Measurements from ENCODE around the gene ABHD12B. TPM values are rescaled to one million over a fixed set of nuclear protein-coding genes. Genes with fewer than 3 reads are reported as not detected.

The ABHD12B gene
- total RNA-seq, 2 donors from 2014 or later, result not detected

GRCh38 chr14:50948205-50948604 lies 76.4 kb downstream of the ABHD12B start:
- H3K36me3 ChIP-seq, result no peaks in the 10 kb centered on the region
- no peak for TF ChIP-seq CTCF (IDR thresholded peaks at IDR 0.05)
- no peak for DNase-seq (ENCODE audit: low spot score)
- no peaks in the 10 kb centered on the region for H3K9me3 ChIP-seq
- ATAC-seq (ENCODE audit: insufficient number of reproducible peaks, low FRiP score, low read depth), result no peak
- H3K27ac ChIP-seq, result no peak overlapping the region
- H3K4me1 ChIP-seq (ENCODE audit: control insufficient read depth in 1 of 2, low read depth in 2 of 2), result peaks cover 0 to 11% of the 10 kb centered on the region in 2 donors
- H3K4me3 ChIP-seq, result no peak overlapping the region
- no peaks in the 10 kb centered on the region for H3K27me3 ChIP-seq (replicated peaks; ENCODE audit: insufficient read depth)

DNA sequence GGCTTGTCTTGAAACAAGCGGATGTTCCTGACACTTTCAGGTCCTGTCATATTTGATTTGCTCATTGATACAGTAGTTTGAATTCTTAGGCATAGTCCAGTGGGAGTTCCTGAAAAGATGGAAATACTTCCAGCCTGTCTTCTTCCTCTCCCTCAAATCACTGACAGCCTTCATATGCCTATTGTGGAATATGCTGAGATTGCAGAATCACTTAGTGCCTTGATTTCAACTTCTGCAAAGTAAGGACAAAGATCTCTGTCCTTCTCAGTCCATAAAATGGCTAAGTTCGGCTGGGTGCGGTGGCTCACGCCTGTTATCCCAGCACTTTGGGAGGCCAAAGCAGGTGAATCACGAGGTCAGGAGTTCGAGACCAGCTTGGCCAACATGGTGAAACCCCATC lies 79.2 kb downstream of the ABHD12B start:
- DNase-seq (ENCODE audit: low spot score) (no peak), ATAC-seq (ENCODE audit: insufficient number of reproducible peaks, low FRiP score, low read depth) (no peak)
- H3K4me3 ChIP-seq, result no peak overlapping the region
- no peaks in the 10 kb centered on the region for H3K36me3 ChIP-seq
- no peaks in the 10 kb centered on the region for H3K9me3 ChIP-seq
- H3K4me1 ChIP-seq (ENCODE audit: control insufficient read depth in 1 of 2, low read depth in 2 of 2), result no peaks in the 10 kb centered on the region
- no peak overlapping the region for H3K27ac ChIP-seq
- no peak for TF ChIP-seq CTCF (IDR thresholded peaks at IDR 0.05)
- H3K27me3 ChIP-seq (replicated peaks; ENCODE audit: insufficient read depth), result no peaks in the 10 kb centered on the region

DNA sequence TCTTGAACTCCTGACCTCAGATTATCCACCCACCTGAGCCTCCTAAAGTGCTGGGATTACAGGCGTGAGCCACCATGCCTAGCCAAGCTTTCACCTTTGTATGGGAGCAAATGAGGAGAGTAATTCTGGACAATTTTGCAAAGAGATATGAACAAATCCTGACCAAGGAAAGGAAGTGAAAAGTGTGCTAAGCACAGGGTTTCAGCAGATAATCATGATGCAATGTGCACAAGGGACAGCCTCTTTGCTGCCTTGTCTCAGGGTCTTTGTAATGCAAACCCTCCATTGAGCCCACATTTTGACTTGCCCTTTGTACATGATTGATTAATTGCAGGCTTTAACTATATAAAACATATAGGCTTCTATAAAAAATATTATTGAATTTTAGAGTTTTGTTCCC lies 81.6 kb downstream of the ABHD12B start:
- ATAC-seq (ENCODE audit: insufficient number of reproducible peaks, low FRiP score, low read depth), result no peak
- TF ChIP-seq CTCF (IDR thresholded peaks at IDR 0.05), result no peak
- DNase-seq (ENCODE audit: low spot score), result no peak
- no peaks in the 10 kb centered on the region for H3K4me1 ChIP-seq (ENCODE audit: control insufficient read depth in 1 of 2, low read depth in 2 of 2)
- no peak overlapping the region for H3K27ac ChIP-seq
- H3K27me3 ChIP-seq (replicated peaks; ENCODE audit: insufficient read depth), result no peaks in the 10 kb centered on the region
- H3K36me3 ChIP-seq, result no peaks in the 10 kb centered on the region
- no peaks in the 10 kb centered on the region for H3K9me3 ChIP-seq
- no peak overlapping the region for H3K4me3 ChIP-seq

Other genes with a start within 250 kb of the ABHD12B start
- gene SAV1, start 203.7 kb upstream of the ABHD12B start, total RNA-seq, result 10 to 100 TPM; 35.6 to 47.9 TPM
- gene NIN, start 40.9 kb upstream of the ABHD12B start, total RNA-seq, result 10 to 100 TPM; 31.0 to 37.4 TPM
- 10 to 100 TPM; 39.9 to 51.2 TPM for gene PYGL, start 72.4 kb downstream of the ABHD12B start, total RNA-seq
- gene TRIM9, start 223.1 kb downstream of the ABHD12B start, total RNA-seq, result 1 to 10 TPM in 1 of 2 donors, under 1 TPM in 1; 0.41 to 2.1 TPM

Data from thoracic aorta (tissue), 2 donors.